CD4-positive, CD25-positive, alpha-beta regulatory T cell (primary cell): ENCODE data around the gene EXOG. TPM values are rescaled to one million over a fixed set of nuclear protein-coding genes. Genes with fewer than 3 reads are reported as not detected.

Source experiments
- ATAC-seq, 2 donors: fragments of 150-1000 bp; cut with Tn5 transposase; one replicate each; pipeline ENCODE4 v1.10.0; 2021; ENCODE audit warnings: low read depth in 2 of 2, moderate number of reproducible peaks in 2 of 2, moderate library complexity in 1 of 2
- DNase-seq, 3 donors: peaks; one replicate each; pipeline versions ENCODE4 v3.0.0 to v3.0.0-alpha.2; 2012 to 2022; ENCODE audit warnings: mixed read lengths in 1 of 3
- H3K27ac ChIP-seq: one replicate; pipeline ENCODE4 v1.7.0; 2013; ENCODE audit warnings: mild to moderate bottlenecking, low read length; ENCODE audit not compliant: insufficient read depth, poor library complexity, severe bottlenecking
- H3K27me3 ChIP-seq: one replicate; pipeline ENCODE4 v1.7.0; 2013; ENCODE audit warnings: low read length; ENCODE audit not compliant: control insufficient read depth, insufficient read depth
- H3K36me3 ChIP-seq: one replicate; pipeline ENCODE4 v1.7.0; 2013; ENCODE audit warnings: mild to moderate bottlenecking, low read length, moderate library complexity; ENCODE audit not compliant: control insufficient read depth, insufficient read depth
- H3K4me1 ChIP-seq: 2 replicates; pipeline ENCODE4 v1.7.0; 2013; ENCODE audit warnings: mild to moderate bottlenecking, low read length; ENCODE audit not compliant: insufficient read depth, control insufficient read depth, poor library complexity, severe bottlenecking
- H3K4me3 ChIP-seq: one replicate; pipeline ENCODE4 v1.7.0; 2013; ENCODE audit warnings: low read depth, mild to moderate bottlenecking, low read length, moderate library complexity
- H3K9me3 ChIP-seq, 2 experiments: 1 replicate in 1 of 2; 2 replicates in 1 of 2; pipeline ENCODE4 v1.7.0; 2013; ENCODE audit warnings: low read length in 2 of 2, mild to moderate bottlenecking in 1 of 2, moderate library complexity in 1 of 2; ENCODE audit not compliant: control insufficient read depth in 2 of 2
- H3K27ac Mint-ChIP-seq, 3 donors: one replicate each; pipeline ENCODE4 v1.8.0; 2020 to 2022; ENCODE audit warnings: mild to moderate bottlenecking in 3 of 3, mixed read lengths in 3 of 3, moderate library complexity in 2 of 3
- H3K27me3 Mint-ChIP-seq: one replicate; pipeline ENCODE4 v1.8.0; 2022; ENCODE audit warnings: mild to moderate bottlenecking, mixed read lengths
- H3K36me3 Mint-ChIP-seq: one replicate; pipeline ENCODE4 v1.8.0; 2020; ENCODE audit warnings: mixed read lengths
- H3K4me1 Mint-ChIP-seq, 4 donors: one replicate each; pipeline ENCODE4 v1.8.0; 2020 to 2022; ENCODE audit warnings: mixed read lengths in 4 of 4, mild to moderate bottlenecking in 1 of 4
- H3K4me3 Mint-ChIP-seq, 4 donors: one replicate each; pipeline ENCODE4 v1.8.0; 2020 to 2022; ENCODE audit warnings: mild to moderate bottlenecking in 4 of 4, mixed read lengths in 4 of 4, moderate library complexity in 3 of 4
- H3K9me3 Mint-ChIP-seq, 7 donors: one replicate each; pipeline ENCODE4 v1.8.0; 2020 to 2022; ENCODE audit warnings: mixed read lengths in 7 of 7, mild to moderate bottlenecking in 3 of 7, moderate library complexity in 2 of 7
- polyA plus RNA-seq, 4 donors: library from polyadenylated mRNA; unstranded; fragments of 300-500 nt; fragmentation: Illumina TruSeq; gene quantifications; one replicate each; pipeline ENCODE4 v1.2.3, GENCODE V29; 2021
- total RNA-seq: library from RNA; stranded (reverse); gene quantifications from one replicate; pipeline ENCODE4 v1.2.3, GENCODE V29; 2022

The EXOG gene
- total and polyA plus RNA-seq, 5 donors from 2014 or later = 5.9 to 26.0 (median 9.5) TPM

- Histone ChIP-seq H3K4me1 (no peaks in the 10 kb centered on the region), H3K9me3 (no peaks in the 10 kb centered on the region), H3K27me3 (no peaks in the 10 kb centered on the region), H3K4me3 (no peak overlapping the region), H3K27ac (no peak overlapping the region), H3K36me3 (no peaks in the 10 kb centered on the region)
- Mint-ChIP-seq H3K4me1 (no peaks in the 10 kb centered on the region), H3K36me3 (peaks cover 4% of the 10 kb centered on the region), H3K27me3 (peaks cover 6% of the 10 kb centered on the region), H3K9me3 (peaks cover 0 to 1% (median 0%) of the 10 kb centered on the region in 7 donors), H3K27ac (no peak overlapping the region), H3K4me3 (no peak overlapping the region)
- ATAC-seq (no peak), DNase-seq (no peak)
These were observed 47.4 kb downstream of the EXOG start for GRCh38 chr3:38543586-38543985.

DNA sequence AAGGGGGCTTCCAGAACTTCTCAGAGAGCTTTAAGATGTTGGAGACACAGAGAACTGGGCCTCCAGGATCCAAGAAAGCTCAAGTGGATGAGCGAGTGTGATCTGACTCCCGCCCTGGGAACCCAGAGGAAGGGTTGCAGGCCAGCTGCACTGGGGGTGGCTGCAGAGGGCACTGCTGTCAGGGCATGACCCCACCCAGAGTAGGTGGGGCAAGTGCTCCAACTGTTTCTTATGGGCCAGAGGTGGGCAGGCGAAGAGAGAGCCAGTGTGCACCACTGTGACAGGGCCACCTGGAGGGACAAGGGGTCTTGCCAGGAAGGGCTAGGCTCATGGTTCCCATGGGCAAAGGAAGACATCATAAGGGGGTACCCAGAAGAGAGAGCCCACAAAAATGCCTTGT is 48.8 kb downstream of the EXOG start:
- Mint-ChIP-seq H3K27ac (no peak overlapping the region), H3K27me3 (peaks cover 7% of the 10 kb centered on the region), H3K36me3 (no peaks in the 10 kb centered on the region), H3K9me3 (peaks cover 0 to 1% (median 0%) of the 10 kb centered on the region in 7 donors), H3K4me3 (no peak overlapping the region), H3K4me1 (no peaks in the 10 kb centered on the region)
- no peaks in the 10 kb centered on the region for H3K4me1 ChIP-seq
- H3K36me3 ChIP-seq = no peaks in the 10 kb centered on the region
- H3K27me3 ChIP-seq = no peaks in the 10 kb centered on the region
- H3K27ac ChIP-seq = no peak overlapping the region
- DNase-seq (no peak), ATAC-seq (no peak)
- no peak overlapping the region for H3K4me3 ChIP-seq
- no peaks in the 10 kb centered on the region for H3K9me3 ChIP-seq

GRCh38 chr3:38545550-38545949 is 49.4 kb downstream of the EXOG start:
- no peak for ATAC-seq
- no peak overlapping the region for H3K4me3 ChIP-seq
- Mint-ChIP-seq H3K4me1 (no peaks in the 10 kb centered on the region), H3K27me3 (peaks cover 9% of the 10 kb centered on the region), H3K27ac (no peak overlapping the region), H3K36me3 (no peaks in the 10 kb centered on the region), H3K4me3 (no peak overlapping the region), H3K9me3 (peaks cover 0 to 2% (median 0%) of the 10 kb centered on the region in 7 donors)
- H3K9me3 ChIP-seq = no peaks in the 10 kb centered on the region
- DNase-seq = no peak
- H3K27me3 ChIP-seq = no peaks in the 10 kb centered on the region
- H3K36me3 ChIP-seq = no peaks in the 10 kb centered on the region
- H3K27ac ChIP-seq = no peak overlapping the region
- H3K4me1 ChIP-seq = no peaks in the 10 kb centered on the region

DNA sequence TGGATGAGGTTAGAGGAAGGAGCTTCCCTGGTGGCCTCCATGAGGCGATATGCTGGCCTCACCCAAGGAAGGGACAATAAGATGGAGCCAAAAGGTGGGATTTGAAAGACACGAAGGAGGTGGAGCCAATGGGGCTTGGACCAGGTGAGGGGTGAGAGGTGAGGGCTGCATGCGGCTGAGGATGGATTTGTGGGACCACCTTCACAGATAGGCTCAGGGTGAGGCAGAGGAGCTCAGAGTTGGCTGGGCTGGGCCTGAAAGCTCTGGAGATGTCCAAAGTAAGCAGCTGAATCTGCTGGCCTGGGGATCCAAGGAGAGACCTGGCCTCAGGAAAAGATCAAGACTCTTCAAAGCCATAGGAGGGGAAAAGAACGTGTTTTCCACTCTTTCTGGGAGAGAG is 49.8 kb downstream of the EXOG start:
- Mint-ChIP-seq H3K36me3 (no peaks in the 10 kb centered on the region), H3K27me3 (peaks cover 9% of the 10 kb centered on the region), H3K4me1 (no peaks in the 10 kb centered on the region), H3K9me3 (peaks cover 0 to 2% (median 0%) of the 10 kb centered on the region in 7 donors), H3K4me3 (no peak overlapping the region), H3K27ac (no peak overlapping the region)
- no peaks in the 10 kb centered on the region for H3K4me1 ChIP-seq
- H3K4me3 ChIP-seq = no peak overlapping the region
- H3K27ac ChIP-seq = no peak overlapping the region
- ATAC-seq = no peak
- DNase-seq = no peak
- H3K9me3 ChIP-seq = no peaks in the 10 kb centered on the region
- no peaks in the 10 kb centered on the region for H3K27me3 ChIP-seq
- no peaks in the 10 kb centered on the region for H3K36me3 ChIP-seq

- no peaks in the 10 kb centered on the region for H3K4me1 Mint-ChIP-seq
- Histone ChIP-seq H3K4me1 (no peaks in the 10 kb centered on the region), H3K4me3 (no peak overlapping the region), H3K9me3 (no peaks in the 10 kb centered on the region), H3K27ac (no peak overlapping the region), H3K36me3 (no peaks in the 10 kb centered on the region), H3K27me3 (no peaks in the 10 kb centered on the region)
- H3K36me3 Mint-ChIP-seq = no peaks in the 10 kb centered on the region
- H3K27me3 Mint-ChIP-seq = peaks cover 9% of the 10 kb centered on the region
- no peak overlapping the region for H3K4me3 Mint-ChIP-seq
- no peak overlapping the region for H3K27ac Mint-ChIP-seq
- H3K9me3 Mint-ChIP-seq = peaks cover 0 to 2% (median 0%) of the 10 kb centered on the region in 7 donors
- DNase-seq (no peak), ATAC-seq (no peak)
These were observed 52.2 kb downstream of the EXOG start for GRCh38 chr3:38548154-38548931.

DNA sequence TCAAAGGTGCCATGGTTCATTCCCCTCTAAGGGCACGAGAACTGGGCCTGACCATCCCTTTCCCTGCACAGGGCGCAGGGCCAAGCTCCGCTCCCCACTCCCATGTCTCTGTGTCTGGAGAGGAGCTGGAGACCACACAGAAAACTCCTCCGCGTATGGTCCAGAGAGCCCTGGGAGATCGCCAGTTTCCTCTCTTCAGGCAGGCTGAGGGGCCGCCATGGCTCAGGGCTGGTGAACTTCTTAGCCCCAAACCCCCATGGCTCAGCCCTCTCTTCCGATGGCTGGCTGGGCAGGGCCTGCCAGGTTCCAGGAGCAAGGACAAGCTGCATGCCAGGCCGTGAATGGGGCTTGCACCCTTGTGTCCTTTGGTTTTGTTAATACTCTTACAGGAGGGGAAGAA is 52.9 kb downstream of the EXOG start:
- Histone ChIP-seq H3K4me1 (no peaks in the 10 kb centered on the region), H3K4me3 (no peak overlapping the region), H3K36me3 (no peaks in the 10 kb centered on the region), H3K9me3 (no peaks in the 10 kb centered on the region), H3K27me3 (no peaks in the 10 kb centered on the region), H3K27ac (no peak overlapping the region)
- peaks cover 9% of the 10 kb centered on the region for H3K27me3 Mint-ChIP-seq
- DNase-seq = no peak
- ATAC-seq = no peak
- no peak overlapping the region for H3K4me3 Mint-ChIP-seq
- no peaks in the 10 kb centered on the region for H3K36me3 Mint-ChIP-seq
- H3K27ac Mint-ChIP-seq = no peak overlapping the region
- H3K4me1 Mint-ChIP-seq = no peaks in the 10 kb centered on the region
- peaks cover 0 to 2% (median 0%) of the 10 kb centered on the region in 7 donors for H3K9me3 Mint-ChIP-seq

- H3K4me1 ChIP-seq = no peaks in the 10 kb centered on the region
- DNase-seq (no peak), ATAC-seq (no peak)
- no peaks in the 10 kb centered on the region for H3K36me3 Mint-ChIP-seq
- no peaks in the 10 kb centered on the region for H3K9me3 ChIP-seq
- H3K4me3 ChIP-seq = no peak overlapping the region
- H3K9me3 Mint-ChIP-seq = peaks cover 0 to 2% (median 1%) of the 10 kb centered on the region in 7 donors
- no peaks in the 10 kb centered on the region for H3K27me3 ChIP-seq
- H3K27ac ChIP-seq = no peak overlapping the region
- H3K27ac Mint-ChIP-seq = no peak overlapping the region
- peaks cover 9% of the 10 kb centered on the region for H3K27me3 Mint-ChIP-seq
- H3K4me1 Mint-ChIP-seq = no peaks in the 10 kb centered on the region
- no peaks in the 10 kb centered on the region for H3K36me3 ChIP-seq
- H3K4me3 Mint-ChIP-seq = no peak overlapping the region
These were observed 53.3 kb downstream of the EXOG start for GRCh38 chr3:38549486-38549885.
